Hepatic stellate cell (primary cell): ENCODE measurements around the gene GON4L.
A peak's percentile ranks its signal among the peaks of the same experiment; 100 is the strongest.
"Not testable (repeated sequence)": the region's sequence is repeated elsewhere in the genome, so short reads cannot be mapped to it uniquely, and the experiment has no call there.

Source experiments
- DNase-seq: peaks from one replicate; pipeline ENCODE4 v3.0.0; 2011; ENCODE audit warnings: low spot score

The GON4L gene

DNA sequence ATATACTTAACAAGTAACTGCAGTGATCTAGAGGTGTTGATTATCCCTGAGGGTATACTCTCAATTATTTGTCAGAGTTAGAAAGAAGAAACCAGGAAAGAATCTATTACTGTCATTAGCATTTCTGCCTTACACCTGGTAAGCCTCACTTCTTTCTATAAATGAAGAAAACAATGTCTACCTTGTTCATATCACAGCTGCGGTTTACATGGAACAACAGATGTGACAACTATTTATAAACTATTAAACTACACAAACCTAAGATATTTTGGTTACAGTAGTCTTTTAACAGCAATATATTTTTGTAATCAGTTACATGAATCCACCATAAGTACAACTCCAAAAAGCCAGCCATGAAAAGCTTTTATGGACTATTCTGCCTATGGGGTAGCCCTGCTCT is 40.7 kb downstream of the GON4L start:
- DNase-seq: no peak

DNA sequence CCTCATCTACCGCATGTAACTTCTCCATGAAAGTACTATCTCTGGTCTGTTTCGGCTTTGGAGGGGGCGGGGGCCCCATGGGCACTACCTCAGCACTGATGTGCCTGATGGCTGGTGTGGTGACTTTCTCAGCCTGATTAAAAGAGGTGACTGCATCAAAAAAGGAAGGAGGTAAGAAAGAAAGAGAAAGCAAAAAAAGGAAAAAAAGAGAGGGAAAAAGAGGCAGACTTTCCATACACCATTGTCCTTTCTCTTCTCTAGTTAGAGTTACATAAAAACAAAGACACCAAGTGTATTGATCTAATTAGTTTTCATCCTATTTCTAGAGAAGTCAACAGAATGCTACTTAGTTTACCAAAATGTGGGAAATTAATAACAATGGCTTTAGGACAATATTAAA is 43.3 kb downstream of the GON4L start:
- DNase-seq: no peak

DNA sequence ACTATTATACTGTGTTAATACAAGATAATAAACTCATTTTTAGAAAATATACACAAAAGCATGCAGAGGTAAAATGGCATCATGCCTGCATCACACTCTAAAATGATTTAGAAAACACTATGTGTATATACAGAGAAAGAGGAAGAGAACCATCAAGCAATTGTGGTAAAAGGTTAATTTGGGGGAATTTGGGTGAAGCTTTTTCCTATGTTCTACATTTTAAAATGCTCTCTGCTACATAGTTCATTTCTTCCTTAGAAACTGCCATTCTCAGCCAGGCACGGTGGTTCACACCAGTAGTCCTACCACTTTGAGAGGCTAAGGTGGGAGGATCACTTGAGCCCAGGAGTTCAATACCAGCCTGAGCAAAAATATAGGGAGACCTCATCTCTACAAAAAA is 44.1 kb downstream of the GON4L start:
- DNase-seq: no peak

DNA sequence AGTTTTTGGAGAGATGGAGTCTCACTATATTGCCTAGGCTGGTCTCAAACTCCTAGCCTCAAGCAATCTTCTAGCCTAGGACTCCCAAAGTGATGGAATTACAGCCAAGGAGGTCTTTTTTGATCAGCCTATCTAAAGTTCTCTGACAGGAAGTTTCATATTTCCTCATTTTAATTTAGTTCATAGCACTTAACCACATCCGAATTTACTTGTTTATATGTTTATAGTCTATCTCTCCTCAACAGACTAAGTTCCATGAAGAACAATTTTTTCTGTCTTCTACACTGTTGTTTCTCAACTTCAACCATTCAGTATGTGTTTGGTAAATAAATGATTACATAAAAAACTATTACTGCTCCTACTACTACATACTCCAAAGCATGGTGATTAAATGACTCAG is 47.9 kb downstream of the GON4L start:
- no peak for DNase-seq

- peak; percentile 29 for DNase-seq
These were observed 55.9 kb downstream of the GON4L start for GRCh38 chr1:155801149-155801548.

DNA sequence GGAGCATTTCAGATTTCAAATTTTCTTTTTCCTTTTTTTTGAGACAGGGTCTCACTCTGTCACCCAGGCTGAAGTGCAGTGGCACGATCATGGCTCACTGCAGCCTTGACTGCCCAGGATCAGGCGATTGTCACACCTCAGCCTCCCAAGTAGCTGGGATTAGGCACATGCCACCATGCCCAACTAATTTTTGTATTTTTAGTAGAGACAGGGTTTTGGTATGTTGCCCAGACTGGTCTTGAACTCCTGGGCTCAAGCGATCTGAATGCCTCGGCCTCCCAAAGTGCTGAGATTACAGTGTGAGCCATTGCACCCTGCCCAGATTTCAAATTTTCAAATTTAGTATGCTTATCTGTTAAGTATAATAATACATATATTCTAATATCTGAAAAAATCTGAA is 61.4 kb downstream of the GON4L start:
- DNase-seq: not testable (repeated sequence)

DNA sequence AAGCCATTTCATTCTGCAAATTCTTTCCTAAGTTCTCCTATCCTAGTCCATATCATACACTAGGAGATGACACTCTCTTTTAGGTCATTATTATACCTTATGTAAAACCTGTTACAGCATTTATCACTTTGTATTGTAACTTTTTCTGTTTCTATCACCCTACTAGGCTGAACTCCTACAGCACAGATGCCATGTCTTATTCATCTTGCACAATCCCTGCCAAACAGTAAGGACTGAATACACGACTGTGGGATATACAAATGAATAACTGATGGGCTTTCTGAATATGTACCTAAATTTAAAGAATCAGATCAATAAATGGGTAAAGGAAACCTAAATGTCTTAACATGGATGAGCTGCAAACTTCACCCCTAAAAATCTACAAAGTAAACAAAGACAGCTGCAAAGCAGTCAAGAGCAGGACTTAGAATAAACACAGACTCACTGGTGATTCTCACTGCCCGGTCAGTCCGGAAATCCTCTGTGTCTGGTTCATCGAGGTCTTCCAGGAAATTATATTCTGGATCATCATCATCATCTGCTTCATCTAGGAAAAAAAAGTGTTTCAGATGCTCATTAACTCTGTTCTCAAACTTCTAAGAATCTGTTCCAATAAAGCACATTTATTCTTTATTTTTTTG is 62.3 kb downstream of the GON4L start:
- DNase-seq: peak; percentile 44

DNA sequence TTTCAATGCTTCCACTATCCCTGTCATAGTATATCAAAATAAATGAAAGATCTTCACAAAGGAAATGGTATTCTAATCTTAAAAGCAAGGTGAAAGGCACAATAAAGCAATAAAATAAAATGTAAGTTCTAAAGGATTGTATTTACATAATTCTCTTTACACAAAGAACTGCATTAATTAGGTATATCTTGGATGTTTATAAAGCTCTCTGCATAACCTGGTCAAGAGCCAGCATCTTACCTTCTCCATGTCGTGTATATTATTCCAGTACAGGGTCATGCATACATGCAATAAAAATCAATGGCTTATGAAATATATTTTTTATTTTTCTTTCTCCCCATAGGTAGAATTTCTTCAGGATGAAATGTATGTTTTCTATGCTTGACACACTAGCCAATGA is 63.8 kb downstream of the GON4L start:
- DNase-seq: no peak

- no peak for DNase-seq
These were observed 79.4 kb downstream of the GON4L start for GRCh38 chr1:155777582-155777981.

DNA sequence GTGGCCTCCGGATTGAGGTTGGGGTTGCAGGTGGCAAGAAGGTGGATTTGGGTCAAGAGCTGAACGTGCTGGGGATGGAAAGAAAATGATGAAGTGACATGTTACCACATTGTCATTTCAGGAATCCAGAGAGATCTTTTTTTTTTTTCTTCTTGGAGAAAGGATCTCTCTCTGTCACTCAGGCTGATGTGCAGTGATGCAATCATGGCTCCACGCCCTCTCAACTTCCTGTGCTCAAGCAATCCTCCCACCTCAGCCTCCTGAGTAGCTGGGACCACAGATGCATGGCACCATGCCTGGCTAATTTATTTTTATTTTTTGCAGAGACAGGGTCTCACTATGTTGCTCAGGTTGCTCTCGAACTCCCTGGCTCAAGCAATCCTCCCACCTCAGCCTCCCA is 80.6 kb downstream of the GON4L start:
- no peak for DNase-seq

DNA sequence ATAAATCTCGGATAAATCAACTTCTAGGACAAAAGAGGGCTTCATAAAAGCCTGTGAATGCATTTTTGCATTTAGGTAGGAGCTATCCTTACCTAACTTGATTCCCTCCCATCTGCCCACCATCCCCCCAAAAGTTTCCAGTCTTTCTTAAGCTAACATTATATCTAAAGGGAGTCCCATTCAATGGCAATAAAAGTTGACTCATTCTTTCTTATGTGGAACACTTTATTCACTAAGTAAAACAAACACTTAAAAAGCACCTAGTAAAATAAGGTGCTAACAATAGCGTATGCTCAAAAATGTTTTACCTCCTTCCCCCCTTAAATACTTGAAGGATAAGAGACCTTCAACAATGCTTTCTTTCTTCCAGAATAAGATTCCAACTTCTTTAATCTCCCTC is 83.8 kb downstream of the GON4L start:
- no peak for DNase-seq

DNA sequence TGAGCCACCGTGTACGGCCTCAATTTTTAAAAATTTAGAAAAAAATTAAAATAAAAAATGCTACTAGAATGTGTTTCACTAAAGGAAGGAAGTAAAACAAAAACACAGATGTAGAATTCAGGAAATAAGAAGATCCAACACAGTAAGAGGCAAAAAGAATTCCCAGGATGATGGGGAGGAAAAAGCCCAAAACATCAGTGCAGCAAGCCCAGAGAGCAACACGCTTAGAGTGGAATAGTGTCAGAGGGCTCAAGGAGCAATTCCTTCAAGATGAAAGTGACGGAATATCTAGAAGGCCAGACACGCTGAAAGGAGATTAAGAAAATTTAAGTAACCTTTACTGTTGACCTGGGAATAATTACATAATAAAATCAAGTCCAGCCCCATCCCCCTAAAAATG is 87.8 kb downstream of the GON4L start:
- no peak for DNase-seq

DNA sequence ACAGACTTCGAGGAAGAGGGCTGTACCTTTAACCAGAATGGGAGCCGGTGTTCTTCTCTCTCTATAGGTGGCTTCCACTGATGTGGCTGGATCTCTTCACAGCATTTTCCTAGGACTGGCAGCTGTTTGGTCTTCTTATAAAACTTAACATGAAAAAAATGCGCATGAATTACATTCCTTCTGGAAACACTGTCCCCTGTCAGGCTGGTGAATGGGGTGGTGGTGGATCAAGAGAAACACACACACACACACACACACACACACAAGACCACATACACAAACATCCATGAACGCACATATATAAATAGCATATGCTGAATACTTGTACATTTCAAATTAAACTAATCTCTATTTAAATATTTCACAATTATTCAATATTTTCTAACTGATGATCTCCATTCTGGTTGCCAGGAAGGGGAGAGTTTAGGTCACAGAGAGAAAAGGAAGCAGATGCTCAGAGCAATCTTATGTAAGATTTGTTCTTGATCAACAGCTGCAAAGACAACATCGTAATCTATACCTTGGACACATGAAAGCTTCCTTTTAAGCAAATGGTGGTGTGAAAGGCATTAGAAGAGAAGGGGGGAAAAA is 89.5 kb downstream of the GON4L start:
- DNase-seq: not testable (repeated sequence)

GRCh38 chr1:155763989-155764388 is 93.0 kb downstream of the GON4L start:
- DNase-seq: not testable (repeated sequence)

DNA sequence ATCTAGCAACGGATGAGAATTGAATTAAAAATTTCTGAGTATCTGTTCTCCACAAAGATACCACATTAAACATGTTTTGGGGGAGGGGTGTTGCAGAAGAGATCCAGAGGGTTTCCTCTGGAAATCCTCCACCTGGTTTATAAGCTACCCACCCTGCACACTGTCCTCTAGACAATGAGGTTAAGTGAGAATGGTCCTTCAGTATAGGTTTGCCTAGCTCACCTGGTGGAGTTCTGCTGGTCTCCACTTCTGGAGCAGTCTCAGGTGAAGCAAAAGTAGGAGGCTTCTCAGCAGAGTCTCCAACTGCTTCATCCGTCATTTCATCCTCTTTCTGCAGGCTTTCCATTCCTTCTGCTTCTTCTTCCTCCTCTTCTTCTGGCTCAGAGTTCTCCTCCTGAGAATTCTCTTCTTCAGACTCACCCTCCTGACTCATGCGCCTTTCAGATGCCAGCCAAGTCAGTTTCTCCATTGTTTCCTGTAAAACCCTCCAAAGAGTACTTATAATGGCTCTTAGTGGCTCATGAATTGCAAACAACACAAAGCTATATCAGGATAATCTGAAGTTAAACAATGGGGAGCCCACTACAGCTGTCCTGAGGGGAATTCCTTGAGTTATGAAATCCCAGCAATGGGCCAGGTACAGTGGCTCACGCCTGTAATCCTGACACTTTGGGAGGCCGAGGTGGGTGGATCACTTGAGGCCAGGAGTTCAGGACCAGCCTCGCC is 93.8 kb downstream of the GON4L start:
- peak; percentile 32 for DNase-seq

DNA sequence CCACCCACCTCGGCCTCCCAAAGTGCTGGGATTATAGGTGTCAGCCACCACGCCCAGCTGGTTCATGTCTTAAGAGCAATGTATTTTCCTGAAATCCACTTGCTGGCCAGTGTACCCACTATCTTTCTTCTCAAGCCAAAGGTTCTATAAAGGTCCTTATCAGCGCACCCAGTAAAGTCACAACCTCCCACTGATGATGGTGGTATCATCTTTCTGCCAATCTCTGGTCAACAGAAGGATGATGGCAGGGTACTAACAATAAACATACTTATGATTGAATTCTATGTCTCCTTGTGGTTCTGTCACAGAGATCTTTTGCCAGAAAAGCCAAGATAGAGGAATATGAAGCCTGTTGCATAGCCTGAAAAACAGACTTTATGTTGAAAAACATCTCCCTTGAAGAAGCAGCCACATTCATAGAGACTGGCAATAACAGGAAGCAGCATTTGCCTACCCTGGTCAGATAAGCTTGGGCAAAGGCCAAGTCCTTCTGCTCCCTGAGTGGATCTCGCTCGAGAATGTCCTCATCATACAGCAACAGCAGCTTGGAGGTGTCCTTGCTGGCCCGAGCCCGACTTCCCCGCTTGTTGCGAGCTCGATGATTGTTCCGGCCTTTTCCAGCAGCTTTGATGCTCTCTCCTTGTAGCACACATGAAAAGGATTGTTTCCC is 95.1 kb downstream of the GON4L start:
- no peak for DNase-seq

GRCh38 chr1:155760751-155761475 is 96.1 kb downstream of the GON4L start:
- no peak for DNase-seq

GRCh38 chr1:155759966-155760630 is 96.9 kb downstream of the GON4L start:
- no peak for DNase-seq

GRCh38 chr1:155759017-155759416 is 98.0 kb downstream of the GON4L start:
- not testable (repeated sequence) for DNase-seq

DNA sequence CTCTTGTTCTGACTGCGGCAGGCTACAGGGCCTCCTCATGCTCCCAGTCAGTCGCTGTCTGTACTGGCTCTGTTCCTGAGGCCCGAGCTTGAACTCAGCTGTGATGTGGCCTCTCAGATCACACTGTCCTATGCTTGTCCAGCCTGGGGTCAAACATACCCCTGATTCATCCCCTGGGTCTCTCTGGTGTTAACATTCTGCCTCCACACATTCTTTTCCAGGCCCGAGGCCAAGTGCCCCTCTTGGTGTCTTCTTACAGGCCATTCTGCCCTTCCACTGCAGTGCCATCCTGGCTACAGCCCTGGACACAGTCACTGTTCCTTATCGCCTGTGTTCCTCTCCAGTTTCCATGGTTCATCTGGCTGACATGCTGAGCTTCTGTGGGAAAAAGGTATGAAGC is 108.9 kb downstream of the GON4L start:
- DNase-seq: not testable (repeated sequence)

DNA sequence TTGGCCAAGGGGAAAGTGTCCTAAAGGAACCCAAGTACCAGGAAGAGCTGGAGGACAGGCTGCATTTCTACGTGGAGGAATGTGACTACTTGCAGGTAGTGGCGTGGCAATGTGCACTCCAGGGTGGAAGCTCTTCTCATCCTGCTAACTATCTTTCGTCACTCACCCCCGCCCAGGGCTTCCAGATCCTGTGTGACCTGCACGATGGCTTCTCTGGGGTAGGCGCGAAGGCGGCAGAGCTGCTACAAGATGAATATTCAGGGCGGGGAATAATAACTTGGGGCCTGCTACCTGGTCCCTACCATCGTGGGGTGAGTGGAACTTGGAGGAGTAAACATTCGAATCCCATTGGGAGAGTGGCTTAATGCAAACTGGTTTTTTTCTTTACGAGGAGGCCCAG is 109.4 kb downstream of the GON4L start:
- not testable (repeated sequence) for DNase-seq
